Measurements from ENCODE around the gene TMEM178B.
"Not testable (repeated sequence)": the region's sequence is repeated elsewhere in the genome, so short reads cannot be mapped to it uniquely, and the experiment has no call there.

Gene TMEM178B

DNA sequence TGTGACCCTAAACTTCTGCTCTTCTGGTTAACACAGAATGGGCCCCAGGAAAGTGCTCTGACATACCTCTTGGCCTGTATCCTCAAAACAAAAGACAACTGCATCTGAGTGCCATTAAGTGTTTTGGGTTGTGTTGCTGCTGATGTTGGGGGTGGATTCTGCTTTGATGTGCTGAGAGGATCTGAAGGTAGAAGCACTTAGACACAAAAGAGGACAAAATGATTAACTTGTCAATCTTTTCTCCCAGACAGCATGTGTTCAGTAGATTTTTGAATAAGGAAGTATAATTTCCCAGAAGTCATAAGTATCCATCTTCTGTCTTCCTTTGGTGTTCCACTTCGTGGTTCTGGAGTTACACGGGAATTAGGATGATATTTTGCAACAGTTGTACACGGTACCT lies 16.1 kb upstream of the TMEM178B start:
- Histone ChIP-seq H3K27me3 (ENCODE audit: insufficient read depth, poor library complexity, severe bottlenecking) (no peaks in the 10 kb centered on the region), H3K4me3 (replicated peaks; ENCODE audit: insufficient read depth, low read length) (no peak overlapping the region), H3K27ac (replicated peaks) (no peak overlapping the region)
- no peak for TF ChIP-seq SPI1 (IDR thresholded peaks at IDR 0.05; ENCODE audit: borderline replicate concordance, low read depth)
- TF ChIP-seq, protein P1, sequence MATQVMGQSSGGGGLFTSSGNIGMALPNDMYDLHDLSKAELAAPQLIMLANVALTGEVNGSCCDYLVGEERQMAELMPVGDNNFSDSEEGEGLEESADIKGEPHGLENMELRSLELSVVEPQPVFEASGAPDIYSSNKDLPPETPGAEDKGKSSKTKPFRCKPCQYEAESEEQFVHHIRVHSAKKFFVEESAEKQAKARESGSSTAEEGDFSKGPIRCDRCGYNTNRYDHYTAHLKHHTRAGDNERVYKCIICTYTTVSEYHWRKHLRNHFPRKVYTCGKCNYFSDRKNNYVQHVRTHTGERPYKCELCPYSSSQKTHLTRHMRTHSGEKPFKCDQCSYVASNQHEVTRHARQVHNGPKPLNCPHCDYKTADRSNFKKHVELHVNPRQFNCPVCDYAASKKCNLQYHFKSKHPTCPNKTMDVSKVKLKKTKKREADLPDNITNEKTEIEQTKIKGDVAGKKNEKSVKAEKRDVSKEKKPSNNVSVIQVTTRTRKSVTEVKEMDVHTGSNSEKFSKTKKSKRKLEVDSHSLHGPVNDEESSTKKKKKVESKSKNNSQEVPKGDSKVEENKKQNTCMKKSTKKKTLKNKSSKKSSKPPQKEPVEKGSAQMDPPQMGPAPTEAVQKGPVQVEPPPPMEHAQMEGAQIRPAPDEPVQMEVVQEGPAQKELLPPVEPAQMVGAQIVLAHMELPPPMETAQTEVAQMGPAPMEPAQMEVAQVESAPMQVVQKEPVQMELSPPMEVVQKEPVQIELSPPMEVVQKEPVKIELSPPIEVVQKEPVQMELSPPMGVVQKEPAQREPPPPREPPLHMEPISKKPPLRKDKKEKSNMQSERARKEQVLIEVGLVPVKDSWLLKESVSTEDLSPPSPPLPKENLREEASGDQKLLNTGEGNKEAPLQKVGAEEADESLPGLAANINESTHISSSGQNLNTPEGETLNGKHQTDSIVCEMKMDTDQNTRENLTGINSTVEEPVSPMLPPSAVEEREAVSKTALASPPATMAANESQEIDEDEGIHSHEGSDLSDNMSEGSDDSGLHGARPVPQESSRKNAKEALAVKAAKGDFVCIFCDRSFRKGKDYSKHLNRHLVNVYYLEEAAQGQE (IDR thresholded peaks at IDR 0.05; ENCODE audit: insufficient replicate concordance, low read depth) = no peak
- no peak for TF ChIP-seq GABPA (IDR thresholded peaks at IDR 0.05; ENCODE audit: low read depth)
- no peak for TF ChIP-seq POLR2AphosphoS5 (IDR thresholded peaks at IDR 0.05; ENCODE audit: low read depth)
- TF ChIP-seq, protein P2, sequence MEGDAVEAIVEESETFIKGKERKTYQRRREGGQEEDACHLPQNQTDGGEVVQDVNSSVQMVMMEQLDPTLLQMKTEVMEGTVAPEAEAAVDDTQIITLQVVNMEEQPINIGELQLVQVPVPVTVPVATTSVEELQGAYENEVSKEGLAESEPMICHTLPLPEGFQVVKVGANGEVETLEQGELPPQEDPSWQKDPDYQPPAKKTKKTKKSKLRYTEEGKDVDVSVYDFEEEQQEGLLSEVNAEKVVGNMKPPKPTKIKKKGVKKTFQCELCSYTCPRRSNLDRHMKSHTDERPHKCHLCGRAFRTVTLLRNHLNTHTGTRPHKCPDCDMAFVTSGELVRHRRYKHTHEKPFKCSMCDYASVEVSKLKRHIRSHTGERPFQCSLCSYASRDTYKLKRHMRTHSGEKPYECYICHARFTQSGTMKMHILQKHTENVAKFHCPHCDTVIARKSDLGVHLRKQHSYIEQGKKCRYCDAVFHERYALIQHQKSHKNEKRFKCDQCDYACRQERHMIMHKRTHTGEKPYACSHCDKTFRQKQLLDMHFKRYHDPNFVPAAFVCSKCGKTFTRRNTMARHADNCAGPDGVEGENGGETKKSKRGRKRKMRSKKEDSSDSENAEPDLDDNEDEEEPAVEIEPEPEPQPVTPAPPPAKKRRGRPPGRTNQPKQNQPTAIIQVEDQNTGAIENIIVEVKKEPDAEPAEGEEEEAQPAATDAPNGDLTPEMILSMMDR (IDR thresholded peaks at IDR 0.05; ENCODE audit: insufficient read depth, low read length) = no peak
- no peak for DNase-seq (ENCODE audit: low read depth in 1 of 2, low spot score in 1 of 2)

DNA sequence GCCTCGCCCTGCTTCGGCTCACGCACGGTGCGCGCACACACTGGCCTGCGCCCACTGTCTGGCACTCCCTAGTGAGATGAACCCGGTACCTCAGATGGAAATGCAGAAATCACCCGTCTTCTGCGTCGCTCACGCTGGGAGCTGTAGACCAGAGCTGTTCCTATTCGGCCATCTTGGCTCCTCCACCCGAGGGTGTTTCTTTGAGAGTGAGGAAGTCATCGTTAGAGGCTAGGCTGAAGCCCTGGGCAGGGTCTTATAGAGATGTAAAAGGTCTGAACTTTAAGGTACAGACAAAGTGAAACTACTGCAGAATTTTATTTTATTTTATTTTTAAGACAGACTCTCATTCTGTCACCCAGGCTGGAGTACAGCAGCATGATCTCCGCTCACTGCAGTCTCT lies 6.0 kb upstream of the TMEM178B start:
- H3K27me3 ChIP-seq (ENCODE audit: insufficient read depth, poor library complexity, severe bottlenecking) = peaks cover 34% of the 10 kb centered on the region
- not testable (repeated sequence) for DNase-seq (ENCODE audit: low read depth in 1 of 2, low spot score in 1 of 2); H3K27ac ChIP-seq (replicated peaks); H3K4me3 ChIP-seq (replicated peaks; ENCODE audit: insufficient read depth, low read length)

DNA sequence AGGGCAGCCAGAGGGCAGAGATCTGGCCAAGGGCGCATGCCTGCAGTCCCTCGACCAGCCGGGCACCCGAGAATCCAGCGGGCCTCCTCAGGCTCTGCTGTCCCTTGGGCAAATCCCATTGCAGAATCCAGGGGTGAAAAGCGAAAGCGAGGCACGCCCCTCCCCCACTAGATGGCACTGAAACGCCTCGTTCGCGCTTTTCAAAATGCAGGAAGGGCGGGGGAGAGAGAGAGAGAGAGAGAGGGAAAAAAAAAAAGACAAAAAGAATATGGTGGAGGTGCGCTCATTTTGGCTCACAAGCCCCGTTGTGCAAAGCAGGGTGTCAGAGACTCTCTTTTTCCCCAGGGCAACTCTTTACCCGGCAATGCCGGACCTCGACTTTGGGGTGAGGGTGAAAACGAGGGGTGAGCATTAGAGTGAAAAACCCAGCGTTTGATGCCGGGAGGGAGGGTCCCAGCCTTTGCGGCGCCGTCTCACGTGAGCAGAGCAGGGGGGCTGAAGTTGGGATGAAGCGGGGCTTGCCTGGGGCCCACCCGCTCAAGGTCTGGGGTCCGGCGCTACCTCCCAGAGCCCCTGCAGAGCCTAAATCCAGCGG lies 2.5 kb upstream of the TMEM178B start:
- DNase-seq (ENCODE audit: low read depth in 1 of 2, low spot score in 1 of 2) = peak in 1 of 2 experiments; percentile 23
- TF ChIP-seq POLR2AphosphoS5 (IDR thresholded peaks at IDR 0.05; ENCODE audit: low read depth) (no peak), SPI1 (IDR thresholded peaks at IDR 0.05; ENCODE audit: borderline replicate concordance, low read depth) (no peak), GABPA (IDR thresholded peaks at IDR 0.05; ENCODE audit: low read depth) (no peak)
- TF ChIP-seq, protein P2 (IDR thresholded peaks at IDR 0.05; ENCODE audit: insufficient read depth, low read length) = no peak
- H3K27ac ChIP-seq (replicated peaks) = no peak overlapping the region
- peaks cover 65% of the 10 kb centered on the region for H3K27me3 ChIP-seq (ENCODE audit: insufficient read depth, poor library complexity, severe bottlenecking)
- no peak overlapping the region for H3K4me3 ChIP-seq (replicated peaks; ENCODE audit: insufficient read depth, low read length)

- TF ChIP-seq, protein P2 (IDR thresholded peaks at IDR 0.05; ENCODE audit: insufficient read depth, low read length) = no peak
- no peak for TF ChIP-seq POLR2AphosphoS5 (IDR thresholded peaks at IDR 0.05; ENCODE audit: low read depth)
- TF ChIP-seq, protein P1 (IDR thresholded peaks at IDR 0.05; ENCODE audit: insufficient replicate concordance, low read depth) = no peak
- TF ChIP-seq GABPA (IDR thresholded peaks at IDR 0.05; ENCODE audit: low read depth) = no peak
- TF ChIP-seq SPI1 (IDR thresholded peaks at IDR 0.05; ENCODE audit: borderline replicate concordance, low read depth) = no peak
- H3K4me3 ChIP-seq (replicated peaks; ENCODE audit: insufficient read depth, low read length) = no peak overlapping the region
- peaks cover 67% of the 10 kb centered on the region for H3K27me3 ChIP-seq (ENCODE audit: insufficient read depth, poor library complexity, severe bottlenecking)
- no peak for DNase-seq (ENCODE audit: low read depth in 1 of 2, low spot score in 1 of 2)
- H3K27ac ChIP-seq (replicated peaks) = no peak overlapping the region
These were observed 1.9 kb upstream of the TMEM178B start for GRCh38 chr7:141071855-141072547.
